ENCODE results near the gene TAF1B.

GRCh38 chr2:9919512-9919911 lies 76.2 kb downstream of the TAF1B start:
- TF ChIP-seq, protein P1, sequence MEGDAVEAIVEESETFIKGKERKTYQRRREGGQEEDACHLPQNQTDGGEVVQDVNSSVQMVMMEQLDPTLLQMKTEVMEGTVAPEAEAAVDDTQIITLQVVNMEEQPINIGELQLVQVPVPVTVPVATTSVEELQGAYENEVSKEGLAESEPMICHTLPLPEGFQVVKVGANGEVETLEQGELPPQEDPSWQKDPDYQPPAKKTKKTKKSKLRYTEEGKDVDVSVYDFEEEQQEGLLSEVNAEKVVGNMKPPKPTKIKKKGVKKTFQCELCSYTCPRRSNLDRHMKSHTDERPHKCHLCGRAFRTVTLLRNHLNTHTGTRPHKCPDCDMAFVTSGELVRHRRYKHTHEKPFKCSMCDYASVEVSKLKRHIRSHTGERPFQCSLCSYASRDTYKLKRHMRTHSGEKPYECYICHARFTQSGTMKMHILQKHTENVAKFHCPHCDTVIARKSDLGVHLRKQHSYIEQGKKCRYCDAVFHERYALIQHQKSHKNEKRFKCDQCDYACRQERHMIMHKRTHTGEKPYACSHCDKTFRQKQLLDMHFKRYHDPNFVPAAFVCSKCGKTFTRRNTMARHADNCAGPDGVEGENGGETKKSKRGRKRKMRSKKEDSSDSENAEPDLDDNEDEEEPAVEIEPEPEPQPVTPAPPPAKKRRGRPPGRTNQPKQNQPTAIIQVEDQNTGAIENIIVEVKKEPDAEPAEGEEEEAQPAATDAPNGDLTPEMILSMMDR (IDR thresholded peaks at IDR 0.05): no peak
- TF ChIP-seq POLR2AphosphoS5 (IDR thresholded peaks at IDR 0.05) (no peak), POLR2A (IDR thresholded peaks at IDR 0.05) (no peak)

All from breast epithelium (tissue), 3 donors.